ENCODE data around the gene C20orf204.

C20orf204 gene

GRCh38 chr20:64058536-64058935 lies 22.6 kb downstream of the C20orf204 start:
- Histone ChIP-seq H3K9me3 (replicated peaks; ENCODE audit: insufficient read depth, low read length) (no peaks in the 10 kb centered on the region), H3K79me2 (ENCODE audit: low read length) (no peaks in the 10 kb centered on the region), H3K36me3 (replicated peaks; ENCODE audit: insufficient read depth, low read length) (no peaks in the 10 kb centered on the region), H2AFZ (ENCODE audit: low read length) (no peak overlapping the region), H3K4me3 (ENCODE audit: low read length) (no peak overlapping the region), H3K4me1 (ENCODE audit: low read length) (peaks cover 6% of the 10 kb centered on the region), H3K9ac (ENCODE audit: low read length) (no peak overlapping the region), H4K20me1 (ENCODE audit: insufficient read depth, low read length) (no peaks in the 10 kb centered on the region), H3K9me2 (replicated peaks; ENCODE audit: insufficient read depth, low read length) (no peaks in the 10 kb centered on the region), H3F3A (ENCODE audit: insufficient read depth, low read length) (no peaks in the 10 kb centered on the region), H3K27ac (ENCODE audit: low read length) (no peak overlapping the region), H3K4me2 (ENCODE audit: low read depth, low read length) (no peak overlapping the region), H3K27me3 (replicated peaks; ENCODE audit: insufficient read depth, low read length) (peaks cover 40% of the 10 kb centered on the region)
- TF ChIP-seq EZH2phosphoT487 (IDR thresholded peaks at IDR 0.05; ENCODE audit: low read length) (no peak), CTCF (IDR thresholded peaks at IDR 0.05; ENCODE audit: low read length) (no peak), EZH2 (optimal IDR thresholded peaks at IDR 0.05; ENCODE audit: low read depth, low read length) (no peak)
- no peak for DNase-seq

- H3K36me3 ChIP-seq (replicated peaks; ENCODE audit: insufficient read depth, low read length) = no peaks in the 10 kb centered on the region
- DNase-seq = no peak
- H3K4me1 ChIP-seq (ENCODE audit: low read length) = peaks cover 38% of the 10 kb centered on the region
- H3K9ac ChIP-seq (ENCODE audit: low read length) = peak overlapping the region; percentile 77; the same call in 1 of the 2 replicates
- peak overlapping the region; percentile 75 for H3K4me3 ChIP-seq (ENCODE audit: low read length)
- peak overlapping the region; percentile 97 for H2AFZ ChIP-seq (ENCODE audit: low read length)
- no peak for TF ChIP-seq EZH2phosphoT487 (IDR thresholded peaks at IDR 0.05; ENCODE audit: low read length)
- no peak for TF ChIP-seq EZH2 (optimal IDR thresholded peaks at IDR 0.05; ENCODE audit: low read depth, low read length)
- no peak for TF ChIP-seq CTCF (IDR thresholded peaks at IDR 0.05; ENCODE audit: low read length)
- H3K27me3 ChIP-seq (replicated peaks; ENCODE audit: insufficient read depth, low read length) = peaks cover 17% of the 10 kb centered on the region
- no peaks in the 10 kb centered on the region for H3K9me2 ChIP-seq (replicated peaks; ENCODE audit: insufficient read depth, low read length)
- peak overlapping the region; percentile 96 for H3K4me2 ChIP-seq (ENCODE audit: low read depth, low read length)
- H3K9me3 ChIP-seq (replicated peaks; ENCODE audit: insufficient read depth, low read length) = no peaks in the 10 kb centered on the region
- H3K79me2 ChIP-seq (ENCODE audit: low read length) = no peaks in the 10 kb centered on the region
- H4K20me1 ChIP-seq (ENCODE audit: insufficient read depth, low read length) = no peaks in the 10 kb centered on the region
- peaks cover 11% of the 10 kb centered on the region for H3F3A ChIP-seq (ENCODE audit: insufficient read depth, low read length)
- no peak overlapping the region for H3K27ac ChIP-seq (ENCODE audit: low read length)
Observed at GRCh38 chr20:64062276-64062595, 26.3 kb downstream of the C20orf204 start.

GRCh38 chr20:64062596-64063388 lies 26.8 kb downstream of the C20orf204 start, which contains the start of gene TCEA2:
TSS of gene TCEA2 (plus strand) at chr20:64063198. CDS start at chr20:64063313, 115 bp downstream.
- Histone ChIP-seq H3K4me3 (ENCODE audit: low read length) (peak within 1 kb of the TSS; percentile 75), H3K9ac (ENCODE audit: low read length) (peak within 1 kb of the TSS; percentile 77; the same call in 1 of the 2 replicates), H3K27ac (ENCODE audit: low read length) (no peak within 1 kb of the TSS), H3K27me3 (replicated peaks; ENCODE audit: insufficient read depth, low read length) (peaks cover 14% of the 10 kb centered on the region), H4K20me1 (ENCODE audit: insufficient read depth, low read length) (no peaks in the 10 kb centered on the region), H2AFZ (ENCODE audit: low read length) (peak within 1 kb of the TSS; percentile 97), H3K9me2 (replicated peaks; ENCODE audit: insufficient read depth, low read length) (no peaks in the 10 kb centered on the region), H3K9me3 (replicated peaks; ENCODE audit: insufficient read depth, low read length) (no peaks in the 10 kb centered on the region), H3K4me1 (ENCODE audit: low read length) (peaks cover 38% of the 10 kb centered on the region), H3K36me3 (replicated peaks; ENCODE audit: insufficient read depth, low read length) (no peaks in the 10 kb centered on the region), H3K4me2 (ENCODE audit: low read depth, low read length) (peak within 1 kb of the TSS; percentile 96), H3K79me2 (ENCODE audit: low read length) (no peaks in the 10 kb centered on the region), H3F3A (ENCODE audit: insufficient read depth, low read length) (peaks cover 11% of the 10 kb centered on the region)
- DNase-seq = peak; percentile 97
- TF ChIP-seq CTCF (IDR thresholded peaks at IDR 0.05; ENCODE audit: low read length) (no peak), EZH2phosphoT487 (IDR thresholded peaks at IDR 0.05; ENCODE audit: low read length) (no peak), EZH2 (optimal IDR thresholded peaks at IDR 0.05; ENCODE audit: low read depth, low read length) (no peak)

All from MM.1S (cell line).